Jurkat, Clone E6-1 (cell line): Measurements from ENCODE around the gene HSPG2.

Source experiments
- DNase-seq: peaks from one replicate; pipeline ENCODE4 v3.0.0-alpha.2; 2011; ENCODE audit warnings: low read depth, low spot score
- H3K4me3 ChIP-seq: 2 replicates; pipeline ENCODE4 v1.5.1; 2011; ENCODE audit warnings: mild to moderate bottlenecking, low read length, control low read depth, moderate library complexity

The HSPG2 gene

DNA sequence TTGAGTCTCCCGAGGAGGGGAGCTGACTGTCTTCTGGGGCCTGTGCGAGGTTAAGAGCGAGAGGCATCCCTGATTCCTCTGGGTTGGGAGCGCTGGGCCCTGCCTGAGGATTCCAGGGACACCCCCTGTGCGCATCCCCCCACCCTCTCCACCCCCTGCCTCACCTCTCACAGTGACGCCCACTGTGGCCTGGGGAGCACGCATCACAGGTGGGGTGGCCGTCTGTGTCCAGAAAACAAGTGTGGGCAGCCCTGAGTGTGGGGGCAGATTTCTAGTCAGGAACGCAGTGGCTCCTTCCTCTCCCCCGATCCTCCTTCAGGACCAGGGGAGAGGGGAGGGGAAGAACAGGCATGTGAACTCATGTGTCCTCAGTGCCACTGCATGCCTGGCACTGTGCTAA lies 63.3 kb downstream of the HSPG2 start:
- no peak for DNase-seq
- H3K4me3 ChIP-seq: no peak overlapping the region

DNA sequence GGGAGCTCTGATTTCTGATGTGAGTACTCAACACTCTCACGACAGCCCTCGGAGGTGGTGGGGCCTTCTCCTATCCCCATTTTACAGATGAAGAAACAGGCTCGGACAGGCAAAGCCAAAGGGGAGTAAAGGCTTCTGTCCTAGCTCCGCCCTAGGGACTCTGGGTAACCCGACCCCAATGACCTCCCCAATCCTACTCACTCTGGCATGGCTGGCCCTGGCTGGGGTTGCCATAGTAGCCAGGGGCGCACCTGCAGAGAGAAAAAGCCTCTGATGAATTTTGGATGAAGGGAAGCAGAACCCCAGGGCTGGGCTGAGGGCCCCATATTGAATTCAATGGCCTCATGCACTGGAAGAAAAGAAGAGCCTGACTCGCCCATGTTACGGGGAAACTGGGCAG lies 63.9 kb downstream of the HSPG2 start:
- no peak overlapping the region for H3K4me3 ChIP-seq
- no peak for DNase-seq

DNA sequence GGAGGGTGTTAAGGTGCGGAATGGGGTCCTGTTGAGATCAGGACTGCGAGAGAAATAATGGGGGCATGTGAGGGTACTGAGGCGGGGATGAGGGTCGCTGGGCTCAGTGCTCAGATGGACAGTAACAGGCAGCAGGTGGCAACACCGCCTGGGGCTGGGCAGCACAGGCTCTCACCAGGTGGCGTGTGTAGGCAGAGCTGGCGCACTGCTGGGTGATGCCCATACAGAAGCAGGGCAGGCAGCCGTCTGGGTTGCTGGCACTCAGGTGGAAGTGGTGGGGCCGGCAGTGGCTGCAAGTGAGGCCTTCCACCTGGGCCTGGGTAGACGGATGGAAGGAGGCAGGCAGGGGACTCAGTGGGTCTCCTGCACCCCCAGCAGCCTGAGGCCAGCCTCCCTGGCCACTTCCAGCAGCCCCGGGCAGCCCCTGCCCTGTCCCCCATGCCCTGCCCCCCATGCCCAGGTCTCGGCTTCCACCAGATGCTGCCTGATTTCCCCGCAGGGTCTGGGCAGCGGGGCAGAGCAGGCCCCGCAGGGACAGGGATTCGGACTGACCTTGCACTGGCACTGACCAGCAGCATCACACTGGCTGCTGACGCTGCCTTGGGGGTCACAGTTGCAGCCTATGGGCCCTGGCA lies 64.5 kb downstream of the HSPG2 start:
- no peak for DNase-seq
- H3K4me3 ChIP-seq: no peak overlapping the region

DNA sequence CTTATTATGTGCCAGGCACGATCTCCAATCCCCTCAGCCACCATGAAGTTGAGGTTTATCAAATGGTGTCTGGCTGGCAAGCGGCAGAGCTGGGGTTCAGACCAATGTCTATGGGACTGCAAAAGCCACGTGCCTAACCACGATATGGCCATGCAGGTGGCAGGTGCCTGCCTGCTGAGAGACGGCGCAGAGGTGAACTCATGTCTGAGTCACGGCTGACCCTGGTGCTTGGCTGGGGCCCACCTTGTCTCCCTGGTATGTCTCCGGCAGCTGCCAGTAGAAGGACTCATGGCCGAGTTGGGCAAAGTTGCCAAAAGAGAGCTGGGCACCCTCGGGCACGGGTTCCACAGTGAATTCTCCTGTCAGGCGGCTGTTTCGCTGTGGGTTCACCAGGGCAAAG lies 65.2 kb downstream of the HSPG2 start:
- H3K4me3 ChIP-seq: no peak overlapping the region
- no peak for DNase-seq

GRCh38 chr1:21870611-21871010 lies 66.5 kb downstream of the HSPG2 start:
- no peak overlapping the region for H3K4me3 ChIP-seq
- no peak for DNase-seq

GRCh38 chr1:21869620-21870121 lies 67.4 kb downstream of the HSPG2 start:
- DNase-seq: no peak
- H3K4me3 ChIP-seq: no peak overlapping the region

- no peak for DNase-seq
- H3K4me3 ChIP-seq: no peak overlapping the region
These were observed 68.1 kb downstream of the HSPG2 start for GRCh38 chr1:21868941-21869454.

- no peak overlapping the region for H3K4me3 ChIP-seq
- DNase-seq: no peak
These were observed 68.6 kb downstream of the HSPG2 start for GRCh38 chr1:21868482-21868881.

GRCh38 chr1:21867451-21867996 lies 69.6 kb downstream of the HSPG2 start:
- no peak overlapping the region for H3K4me3 ChIP-seq
- DNase-seq: no peak

- DNase-seq: no peak
These were observed 70.4 kb downstream of the HSPG2 start for GRCh38 chr1:21866707-21867043.

GRCh38 chr1:21865943-21866706 lies 71.0 kb downstream of the HSPG2 start:
- DNase-seq: no peak
- no peak overlapping the region for H3K4me3 ChIP-seq

More at GRCh38 chr1:21866707-21867043, 70.4 kb downstream of the HSPG2 start:
- H3K4me3 ChIP-seq: no peak overlapping the region

- no peak for DNase-seq
These were observed 71.5 kb downstream of the HSPG2 start for GRCh38 chr1:21865609-21865942.

DNA sequence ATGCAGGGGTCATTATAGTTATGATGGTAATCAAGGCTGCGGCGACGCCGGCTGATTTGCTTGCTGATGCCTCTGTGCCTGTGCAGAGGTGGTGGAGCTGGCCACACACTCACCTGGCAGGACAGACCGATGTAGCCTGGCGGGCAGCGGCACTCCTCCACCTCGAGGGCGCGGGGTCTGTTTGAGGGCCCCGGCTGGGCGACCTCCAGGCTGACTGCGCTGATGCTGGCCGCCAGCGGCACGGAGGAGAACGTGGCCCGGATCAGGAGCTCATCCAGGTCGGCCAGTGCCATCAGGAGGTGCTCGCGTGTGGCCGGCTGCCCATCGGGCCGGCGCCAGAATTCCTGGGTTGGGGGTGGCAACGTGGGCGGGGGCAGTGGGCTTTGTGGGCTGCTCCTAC lies 72.4 kb downstream of the HSPG2 start:
- no peak overlapping the region for H3K4me3 ChIP-seq
- no peak for DNase-seq

More at GRCh38 chr1:21865609-21865942, 71.5 kb downstream of the HSPG2 start:
- H3K4me3 ChIP-seq: no peak overlapping the region

DNA sequence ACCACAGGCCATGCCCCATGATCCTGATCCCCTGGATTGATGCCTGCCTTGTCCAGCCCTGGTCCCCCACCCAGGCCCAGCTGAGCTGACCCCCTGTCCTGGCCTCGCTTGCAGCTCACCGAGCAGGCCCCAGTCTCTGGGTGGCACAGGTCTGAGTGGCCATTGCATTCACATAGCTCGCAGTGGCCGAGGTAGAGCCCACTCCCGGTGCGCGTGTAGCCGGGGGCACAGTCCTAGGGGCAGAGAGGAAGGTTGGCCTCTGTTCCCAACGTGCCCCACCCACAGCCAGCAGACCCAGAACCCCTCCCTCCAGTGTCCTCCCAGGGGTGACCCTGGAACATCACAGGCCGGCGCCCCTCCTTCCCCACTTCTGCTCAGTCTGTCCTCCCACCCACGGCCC lies 73.1 kb downstream of the HSPG2 start:
- H3K4me3 ChIP-seq: no peak overlapping the region
- DNase-seq: no peak

DNA sequence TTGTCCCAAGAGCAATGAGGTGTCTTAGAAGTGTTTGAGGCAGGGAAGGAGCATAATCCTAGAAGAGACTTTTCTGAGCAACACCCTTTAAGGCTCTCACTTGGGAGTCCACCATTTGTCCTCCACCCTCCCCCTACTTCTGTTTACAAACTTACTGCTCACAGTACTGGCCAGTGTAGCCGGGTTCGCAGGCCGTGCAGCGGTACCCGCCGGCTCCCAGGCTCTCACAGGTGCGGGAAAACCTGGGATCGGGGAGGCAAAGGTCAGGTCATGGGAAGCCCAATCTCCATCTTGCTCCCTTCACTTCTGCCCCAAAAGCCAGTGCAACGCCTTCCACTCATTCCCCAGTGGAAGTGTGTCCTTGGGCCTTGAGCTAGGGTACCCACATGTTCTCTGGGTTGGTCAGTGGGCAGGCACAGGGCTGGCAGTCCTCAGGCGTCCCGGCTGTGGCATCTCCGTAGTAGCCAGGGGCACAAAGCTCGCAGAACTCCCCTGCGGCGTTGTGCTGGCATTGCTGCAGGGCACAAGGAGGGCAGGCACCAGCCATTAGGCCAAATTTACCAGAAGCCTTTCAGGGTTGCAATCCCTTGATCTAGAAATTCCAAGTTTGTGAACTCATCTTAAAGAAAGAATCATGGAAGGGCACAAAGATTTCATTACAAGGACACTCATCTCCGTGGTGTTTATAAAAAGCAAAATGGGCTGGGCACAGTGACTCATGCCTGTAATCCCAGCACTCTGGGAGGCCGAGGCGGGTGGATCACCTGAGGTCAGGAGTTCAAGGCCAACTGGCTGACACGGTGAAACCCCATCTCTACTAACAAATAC lies 75.3 kb downstream of the HSPG2 start:
- no peak overlapping the region for H3K4me3 ChIP-seq
- DNase-seq: no peak

GRCh38 chr1:21860971-21861370 lies 76.1 kb downstream of the HSPG2 start:
- DNase-seq: no peak
- no peak overlapping the region for H3K4me3 ChIP-seq

- DNase-seq: no peak
- no peak overlapping the region for H3K4me3 ChIP-seq
These were observed 77.4 kb downstream of the HSPG2 start for GRCh38 chr1:21859669-21860179.

GRCh38 chr1:21857840-21858670 lies 79.1 kb downstream of the HSPG2 start:
- DNase-seq: no peak

More at GRCh38 chr1:21857840-21858670, 79.1 kb downstream of the HSPG2 start:
- H3K4me3 ChIP-seq: no peak overlapping the region
